ENCODE results near the gene LYPD3.
"Not testable (repeated sequence)": the region's sequence is repeated elsewhere in the genome, so short reads cannot be mapped to it uniquely, and the experiment has no call there.

The LYPD3 gene

GRCh38 chr19:43460362-43461016, 4.9 kb downstream of the LYPD3 start:
- DNase-seq: no peak

- no peak for DNase-seq
These were observed 7.6 kb downstream of the LYPD3 start for GRCh38 chr19:43457809-43458208.

GRCh38 chr19:43455321-43456113, 9.9 kb downstream of the LYPD3 start:
- peak; percentile 27 for DNase-seq

- peak; percentile 50 for DNase-seq
These were observed 11.4 kb downstream of the LYPD3 start for GRCh38 chr19:43454031-43454430.

- DNase-seq: peak; percentile 17
These were observed 12.8 kb downstream of the LYPD3 start for GRCh38 chr19:43452582-43452981.

- peak; percentile 82 for DNase-seq
These were observed 14.8 kb downstream of the LYPD3 start for GRCh38 chr19:43450545-43450997.

- DNase-seq: no peak
These were observed 17.8 kb downstream of the LYPD3 start for GRCh38 chr19:43447655-43448054.

GRCh38 chr19:43446746-43447489, 18.5 kb downstream of the LYPD3 start:
- peak; percentile 89 for DNase-seq

- no peak for DNase-seq
These were observed 20.0 kb downstream of the LYPD3 start for GRCh38 chr19:43445426-43445825.

GRCh38 chr19:43444531-43445287, 20.7 kb downstream of the LYPD3 start:
- DNase-seq: peak; percentile 20

- DNase-seq: not testable (repeated sequence)
These were observed 21.3 kb downstream of the LYPD3 start for GRCh38 chr19:43444091-43444490.

- peak; percentile 24 for DNase-seq
These were observed 23.7 kb downstream of the LYPD3 start for GRCh38 chr19:43441716-43442115.

GRCh38 chr19:43439709-43440063, 25.7 kb downstream of the LYPD3 start:
- no peak for DNase-seq

GRCh38 chr19:43439032-43439708, 26.2 kb downstream of the LYPD3 start:
- DNase-seq: peak; percentile 63

- DNase-seq: peak; percentile 23
These were observed 26.9 kb downstream of the LYPD3 start for GRCh38 chr19:43438291-43439031.

- DNase-seq: no peak
These were observed 27.7 kb downstream of the LYPD3 start for GRCh38 chr19:43437712-43438111.

GRCh38 chr19:43437284-43437683, 28.1 kb downstream of the LYPD3 start:
- not testable (repeated sequence) for DNase-seq

GRCh38 chr19:43435775-43436174, 29.6 kb downstream of the LYPD3 start:
- no peak for DNase-seq

GRCh38 chr19:43433689-43434088, 31.7 kb downstream of the LYPD3 start:
- DNase-seq: no peak

- no peak for DNase-seq
These were observed 32.1 kb downstream of the LYPD3 start for GRCh38 chr19:43433358-43433673.

GRCh38 chr19:43430976-43431375, 34.4 kb downstream of the LYPD3 start:
- no peak for DNase-seq

Measured in suppressor macrophage treated with lipopolysaccharide for 4 hours (primary cell).